Thyroid gland (tissue), 4 donors: ENCODE measurements around the gene CDPF1. TPM values are rescaled to one million over a fixed set of nuclear protein-coding genes. Genes with fewer than 3 reads are reported as not detected.

Experiments used
- DNase-seq, 2 donors: peaks; one replicate each; pipeline ENCODE4 v3.0.0-alpha.2; 2019
- H3K27ac ChIP-seq, 3 donors: fragments of 200-600 bp; sonication (generic); 1 replicate in 2 of 3; 2 replicates in 1 of 3; pipeline ENCODE4 v1.5.1; 2016 to 2019; ENCODE audit warnings: mild to moderate bottlenecking in 1 of 3, moderate library complexity in 1 of 3
- H3K27me3 ChIP-seq: fragments of 200-600 bp; sonication (generic); one replicate; pipeline ENCODE4 v1.5.1; 2019
- H3K36me3 ChIP-seq, 2 donors: fragments of 200-600 bp; sonication (generic); one replicate each; pipeline ENCODE4 v1.5.1; 2016 to 2019
- H3K4me1 ChIP-seq, 2 donors: fragments of 200-600 bp; sonication (generic); one replicate each; pipeline ENCODE4 v1.5.1; 2017 to 2019
- H3K4me3 ChIP-seq, 3 donors: fragments of 200-600 bp; sonication (generic); replicated peaks in 1 of 3; 1 replicate in 2 of 3; 2 replicates in 1 of 3; pipeline ENCODE4 v1.5.1; 2016; ENCODE audit warnings: mild to moderate bottlenecking in 1 of 3
- H3K9me3 ChIP-seq: fragments of 200-600 bp; sonication (generic); one replicate; pipeline ENCODE4 v1.5.1; 2017
- CTCF ChIP-seq, 6 experiments: fragments of 200-600 bp in 3 of 6; fragments of 450-650 bp in 3 of 6; sonication (generic) in 3 of 6; IDR thresholded peaks; one replicate each; pipeline ENCODE4 v1.5.1; 2016 to 2019; ENCODE audit warnings: antibody characterized with exemption in 6 of 6, mild to moderate bottlenecking in 2 of 6, inconsistent platforms in 1 of 6, moderate library complexity in 1 of 6
- POLR2A ChIP-seq, 2 donors: fragments of 450-650 bp; IDR thresholded peaks; one replicate each; pipeline ENCODE4 v1.6.1; 2017; ENCODE audit warnings: antibody characterized with exemption in 2 of 2, mild to moderate bottlenecking in 2 of 2, moderate library complexity in 1 of 2
- WGBS, 2 donors: methylation state at CpG; one replicate each; pipeline ENCODE4 v1.1.5; 2017; 5-methylcytosine and 5-hydroxymethylcytosine counted together
- intact Hi-C: fragments of 100-400 bp; cut with DNase I; formaldehyde crosslinking; loops from one replicate; pipeline ENCODE4 v1.15.1; 2023
- total RNA-seq, 4 donors: library from RNA; depleted of rRNA; stranded (reverse); fragments of >200 nt; gene quantifications; one replicate each; pipeline ENCODE4 v1.2.3, GENCODE V29; 2016

The CDPF1 gene
- total RNA-seq, 4 donors from 2014 or later, result 12.8 to 34.4 (median 16.4) TPM

GRCh38 chr22:46224898-46225290, 25.2 kb downstream of the CDPF1 start:
- Histone ChIP-seq H3K27ac (no peak overlapping the region), H3K36me3 (peaks cover 0 to 20% of the 10 kb centered on the region in 2 donors), H3K4me3 (no peak overlapping the region), H3K27me3 (no peaks in the 10 kb centered on the region), H3K9me3 (no peaks in the 10 kb centered on the region), H3K4me1 (no peaks in the 10 kb centered on the region)
- no peak for DNase-seq
- intact Hi-C loops, result no loop called here
- TF ChIP-seq CTCF (IDR thresholded peaks at IDR 0.05) (no peak), POLR2A (IDR thresholded peaks at IDR 0.05) (no peak)
- 87 to 88% methylated on average over 10 of the region's 10 CpGs for WGBS, 2 donors

- intact Hi-C loops, result no loop called here
- no peaks in the 10 kb centered on the region for H3K27me3 ChIP-seq
- H3K9me3 ChIP-seq, result no peaks in the 10 kb centered on the region
- DNase-seq, result no peak
- no peaks in the 10 kb centered on the region for H3K4me1 ChIP-seq
- TF ChIP-seq CTCF (IDR thresholded peaks at IDR 0.05) (no peak), POLR2A (IDR thresholded peaks at IDR 0.05) (no peak)
- peaks cover 0 to 26% of the 10 kb centered on the region in 2 donors for H3K36me3 ChIP-seq
- H3K4me3 ChIP-seq, result no peak overlapping the region
- H3K27ac ChIP-seq, result no peak overlapping the region
- 87 to 89% methylated on average over 20 to 23 of the region's 23 CpGs for WGBS, 2 donors
Measured at GRCh38 chr22:46224044-46224897, 25.8 kb downstream of the CDPF1 start.

DNA sequence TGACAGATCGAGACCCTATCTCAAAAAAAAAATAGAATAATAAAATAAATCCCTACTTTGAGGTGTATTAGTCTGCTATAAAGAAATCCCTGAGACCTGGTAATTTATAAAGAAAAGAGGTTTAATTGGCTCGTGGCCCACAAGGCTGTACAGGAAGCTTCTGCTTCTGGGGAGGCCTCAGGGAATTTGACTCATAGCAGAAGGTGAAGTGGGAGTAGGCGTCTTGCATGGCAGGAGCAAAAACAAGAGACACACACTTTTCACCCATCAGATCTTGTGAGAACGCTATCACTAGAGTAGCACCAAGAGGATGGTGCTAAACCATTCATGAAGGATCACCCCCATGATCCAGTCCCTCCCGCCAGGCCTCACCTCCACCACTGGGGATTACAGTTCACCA, 29.2 kb downstream of the CDPF1 start:
- 94 to 95% methylated on average over 5 of the region's 5 CpGs for WGBS, 2 donors
- TF ChIP-seq POLR2A (IDR thresholded peaks at IDR 0.05), result no peak
- no peak for TF ChIP-seq CTCF (IDR thresholded peaks at IDR 0.05)
- DNase-seq, result no peak
- Histone ChIP-seq H3K27ac (no peak overlapping the region), H3K36me3 (peaks cover 13 to 39% of the 10 kb centered on the region in 2 donors), H3K4me3 (no peak overlapping the region), H3K27me3 (no peaks in the 10 kb centered on the region), H3K9me3 (no peaks in the 10 kb centered on the region), H3K4me1 (no peaks in the 10 kb centered on the region)
- intact Hi-C loops, result no loop called here

DNA sequence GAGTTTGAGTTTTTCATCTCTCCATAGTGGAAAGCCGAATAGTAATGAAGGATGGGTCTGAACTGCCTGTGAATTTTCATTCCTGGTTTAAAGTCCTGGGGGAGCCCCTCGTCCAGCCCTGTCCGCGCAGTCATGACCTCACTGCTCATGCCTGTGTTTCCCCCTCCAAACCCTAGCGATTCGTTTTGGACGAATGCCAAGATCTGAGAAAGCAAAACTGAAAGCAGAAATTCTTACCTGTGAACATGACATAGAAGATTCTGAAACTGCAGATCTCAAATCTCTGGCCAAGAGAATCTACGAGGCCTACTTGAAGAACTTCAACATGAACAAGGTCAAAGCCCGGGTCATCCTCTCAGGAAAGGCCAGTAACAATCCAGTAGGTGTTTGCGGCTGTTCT, 30.5 kb downstream of the CDPF1 start:
- Histone ChIP-seq H3K4me3 (no peak overlapping the region), H3K9me3 (no peaks in the 10 kb centered on the region), H3K27ac (no peak overlapping the region), H3K36me3 (peaks cover 13 to 48% of the 10 kb centered on the region in 2 donors), H3K27me3 (no peaks in the 10 kb centered on the region), H3K4me1 (no peaks in the 10 kb centered on the region)
- WGBS, 2 donors, result 77 to 79% methylated on average over 10 of the region's 10 CpGs
- intact Hi-C loops, result no loop called here
- DNase-seq, result no peak
- TF ChIP-seq POLR2A (IDR thresholded peaks at IDR 0.05) (no peak), CTCF (IDR thresholded peaks at IDR 0.05) (no peak)

- H3K9me3 ChIP-seq, result no peaks in the 10 kb centered on the region
- peaks cover 13 to 25% of the 10 kb centered on the region in 2 donors for H3K36me3 ChIP-seq
- H3K4me1 ChIP-seq, result no peaks in the 10 kb centered on the region
- no peak overlapping the region for H3K4me3 ChIP-seq
- no peaks in the 10 kb centered on the region for H3K27me3 ChIP-seq
- WGBS, 2 donors, result 94 to 97% methylated on average over 28 of the region's 28 CpGs
- no peak for DNase-seq
- TF ChIP-seq CTCF (IDR thresholded peaks at IDR 0.05) (no peak), POLR2A (IDR thresholded peaks at IDR 0.05) (no peak)
- no peak overlapping the region for H3K27ac ChIP-seq
- intact Hi-C loops, result no loop called here
Measured at GRCh38 chr22:46214616-46215015, 35.5 kb downstream of the CDPF1 start.
